ENCODE data around the gene RCE1.

DNA sequence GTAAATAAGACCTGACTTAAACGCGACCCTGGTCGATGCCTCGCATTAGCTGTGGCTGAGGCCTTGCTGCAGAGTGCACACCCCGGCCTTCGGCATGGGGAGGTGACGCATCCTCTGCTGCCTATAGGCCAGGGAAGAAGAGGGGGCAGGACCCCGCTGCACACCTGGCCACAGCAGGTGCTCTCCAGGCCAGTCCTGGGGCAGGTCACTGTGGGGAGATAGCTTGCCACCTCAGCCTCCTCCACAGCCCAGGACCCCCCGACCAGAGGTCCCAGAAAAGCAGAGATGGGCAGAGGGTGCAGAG is 26.3 kb downstream of the RCE1 start:
- TF ChIP-seq, protein P1, sequence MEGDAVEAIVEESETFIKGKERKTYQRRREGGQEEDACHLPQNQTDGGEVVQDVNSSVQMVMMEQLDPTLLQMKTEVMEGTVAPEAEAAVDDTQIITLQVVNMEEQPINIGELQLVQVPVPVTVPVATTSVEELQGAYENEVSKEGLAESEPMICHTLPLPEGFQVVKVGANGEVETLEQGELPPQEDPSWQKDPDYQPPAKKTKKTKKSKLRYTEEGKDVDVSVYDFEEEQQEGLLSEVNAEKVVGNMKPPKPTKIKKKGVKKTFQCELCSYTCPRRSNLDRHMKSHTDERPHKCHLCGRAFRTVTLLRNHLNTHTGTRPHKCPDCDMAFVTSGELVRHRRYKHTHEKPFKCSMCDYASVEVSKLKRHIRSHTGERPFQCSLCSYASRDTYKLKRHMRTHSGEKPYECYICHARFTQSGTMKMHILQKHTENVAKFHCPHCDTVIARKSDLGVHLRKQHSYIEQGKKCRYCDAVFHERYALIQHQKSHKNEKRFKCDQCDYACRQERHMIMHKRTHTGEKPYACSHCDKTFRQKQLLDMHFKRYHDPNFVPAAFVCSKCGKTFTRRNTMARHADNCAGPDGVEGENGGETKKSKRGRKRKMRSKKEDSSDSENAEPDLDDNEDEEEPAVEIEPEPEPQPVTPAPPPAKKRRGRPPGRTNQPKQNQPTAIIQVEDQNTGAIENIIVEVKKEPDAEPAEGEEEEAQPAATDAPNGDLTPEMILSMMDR (conservative IDR thresholded peaks at IDR 0.05), result no peak
- no peak for TF ChIP-seq ZFX (IDR thresholded peaks at IDR 0.05)

All from C4-2B (cell line).